Activated gamma-delta T cell treated with anti-CD3 and anti-CD28 coated beads, Interleukin-2, amount 50 U/mL, for 16 hours (primary cell): Measurements from ENCODE around the gene EFNB1.

ENCODE experiments used
- DNase-seq: peaks from one replicate; pipeline ENCODE4 v3.0.0-alpha.2; 2020; ENCODE audit warnings: low read depth

EFNB1 gene

GRCh38 chrX:68844581-68844980, 15.8 kb downstream of the EFNB1 start:
- DNase-seq = no peak

GRCh38 chrX:68846536-68846935, 17.7 kb downstream of the EFNB1 start:
- DNase-seq = no peak

GRCh38 chrX:68847172-68847571, 18.4 kb downstream of the EFNB1 start:
- DNase-seq = no peak

GRCh38 chrX:68848189-68848940, 19.5 kb downstream of the EFNB1 start:
- DNase-seq = no peak

GRCh38 chrX:68851082-68851481, 22.3 kb downstream of the EFNB1 start:
- DNase-seq = no peak

GRCh38 chrX:68852046-68852445, 23.2 kb downstream of the EFNB1 start:
- DNase-seq = no peak

- DNase-seq = no peak
Measured at GRCh38 chrX:68853665-68854251, 24.9 kb downstream of the EFNB1 start.

- DNase-seq = no peak
Measured at GRCh38 chrX:68865300-68865699, 36.5 kb downstream of the EFNB1 start.

GRCh38 chrX:68865926-68866325, 37.1 kb downstream of the EFNB1 start:
- DNase-seq = no peak

GRCh38 chrX:68867458-68868112, 38.8 kb downstream of the EFNB1 start:
- DNase-seq = no peak

GRCh38 chrX:68868316-68868715, 39.5 kb downstream of the EFNB1 start:
- no peak for DNase-seq

GRCh38 chrX:68868902-68869800, 40.3 kb downstream of the EFNB1 start:
- DNase-seq = no peak

GRCh38 chrX:68870357-68870756, 41.5 kb downstream of the EFNB1 start:
- DNase-seq = no peak

- DNase-seq = no peak
Measured at GRCh38 chrX:68872171-68872570, 43.4 kb downstream of the EFNB1 start.

GRCh38 chrX:68874076-68874475, 45.3 kb downstream of the EFNB1 start:
- no peak for DNase-seq

GRCh38 chrX:68876731-68877130, 47.9 kb downstream of the EFNB1 start:
- DNase-seq = no peak

GRCh38 chrX:68877606-68878005, 48.8 kb downstream of the EFNB1 start:
- DNase-seq = no peak

- DNase-seq = no peak
Measured at GRCh38 chrX:68878977-68879645, 50.3 kb downstream of the EFNB1 start.

GRCh38 chrX:68880846-68881552, 52.2 kb downstream of the EFNB1 start:
- no peak for DNase-seq

GRCh38 chrX:68881911-68882310, 53.1 kb downstream of the EFNB1 start:
- no peak for DNase-seq

- DNase-seq = no peak
Measured at GRCh38 chrX:68883800-68884199, 55.0 kb downstream of the EFNB1 start.
